DMS 273 (cell line): ENCODE results near the gene ANKRD39.
A peak's percentile ranks its signal among the peaks of the same experiment; 100 is the strongest.
"Not testable (repeated sequence)": the region's sequence is repeated elsewhere in the genome, so short reads cannot be mapped to it uniquely, and the experiment has no call there.

Source experiments
- DNase-seq: peaks from one replicate; lab custom pipeline; 2025; ENCODE audit not compliant: unreplicated experiment; lab: John Stamatoyannopoulos, UW

ANKRD39 gene

DNA sequence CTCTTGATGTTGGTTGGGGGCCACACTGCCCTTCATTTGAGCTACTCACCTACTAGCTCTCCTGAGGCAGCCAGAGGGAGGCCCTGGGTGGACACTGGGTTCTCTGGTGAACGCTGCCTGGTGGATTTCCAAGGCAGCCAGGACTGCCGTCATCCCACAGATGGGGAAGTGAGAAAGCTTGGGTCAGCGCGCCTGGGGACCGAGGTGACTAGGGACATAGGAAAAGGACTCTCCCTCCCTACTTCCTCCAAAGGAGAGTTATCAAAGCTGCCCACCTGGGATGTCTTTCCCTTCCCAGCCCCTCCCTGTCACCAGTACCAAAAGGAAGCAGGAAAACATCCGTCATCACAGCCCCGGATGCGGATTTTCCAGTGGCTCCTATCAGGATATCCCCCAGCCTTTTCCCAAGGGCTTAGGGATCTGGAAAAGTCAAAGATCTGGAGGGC, 15.9 kb upstream of the ANKRD39 start:
- DNase-seq: no peak

DNA sequence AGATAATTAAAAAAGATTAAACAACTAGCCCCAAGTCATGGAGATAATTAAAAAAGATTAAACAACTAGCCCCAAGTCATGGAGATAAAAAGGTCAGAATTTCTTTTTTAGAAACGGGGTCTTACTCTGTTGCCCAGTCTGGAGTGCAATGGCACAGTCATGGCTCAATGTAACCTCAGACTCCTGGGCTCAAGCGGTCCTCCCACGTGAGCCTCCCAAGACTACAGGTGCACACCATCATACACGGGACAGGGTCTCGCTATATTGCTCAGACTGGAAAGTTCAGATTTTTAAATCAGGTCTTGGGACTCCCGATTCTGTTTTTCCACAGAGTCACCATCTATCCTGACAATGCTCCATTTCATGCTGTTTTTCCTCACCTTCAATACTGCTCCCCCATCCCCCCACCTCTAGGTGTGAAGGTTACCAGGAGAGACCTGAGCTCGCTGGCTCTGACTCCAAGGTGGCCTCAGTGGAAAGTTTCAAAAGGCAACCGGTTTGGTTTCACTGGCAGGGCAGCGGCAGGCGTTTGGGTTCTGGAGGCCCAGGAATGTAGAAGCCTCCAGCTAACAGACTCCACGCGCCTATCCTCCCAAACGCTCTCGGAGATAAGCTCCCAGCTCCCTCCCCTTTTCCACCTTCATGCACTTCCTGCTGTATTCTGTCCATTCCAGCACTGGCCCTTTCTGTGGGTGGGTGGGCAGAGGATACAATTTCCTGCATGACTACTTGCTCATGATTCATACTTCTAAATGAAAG, 15.0 kb upstream of the ANKRD39 start:
- no peak for DNase-seq

DNA sequence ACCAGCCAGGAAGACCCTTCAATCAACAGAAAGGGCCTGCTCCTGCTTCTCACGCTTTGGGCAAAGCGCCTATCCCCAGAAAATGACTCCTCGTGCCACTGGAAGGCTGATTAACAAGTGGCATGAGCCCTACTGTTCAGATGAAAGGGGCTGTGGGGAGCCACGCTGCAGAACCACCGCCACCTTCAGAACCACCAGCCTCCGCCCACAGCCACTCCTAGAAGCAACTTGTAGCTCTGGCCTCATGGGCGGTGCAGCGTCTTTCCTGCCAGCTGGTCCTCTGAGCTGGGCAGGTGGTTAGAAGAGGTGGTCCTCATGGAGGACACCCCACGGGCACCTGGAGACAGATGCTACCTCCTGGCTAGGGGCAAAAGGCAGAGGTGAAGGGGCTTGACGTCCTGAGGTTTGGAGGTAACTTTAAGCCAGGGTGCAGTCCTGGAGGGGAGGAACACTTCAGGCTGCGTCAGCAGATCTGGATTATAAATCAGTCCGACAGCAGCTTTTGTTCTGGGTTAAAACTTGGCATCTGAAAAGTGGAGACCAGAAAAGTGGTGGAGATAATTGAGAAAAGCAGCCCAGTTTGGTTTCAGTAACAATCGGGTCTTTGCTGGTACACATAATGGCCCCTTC, 12.9 kb upstream of the ANKRD39 start:
- DNase-seq: peak; percentile 45

DNA sequence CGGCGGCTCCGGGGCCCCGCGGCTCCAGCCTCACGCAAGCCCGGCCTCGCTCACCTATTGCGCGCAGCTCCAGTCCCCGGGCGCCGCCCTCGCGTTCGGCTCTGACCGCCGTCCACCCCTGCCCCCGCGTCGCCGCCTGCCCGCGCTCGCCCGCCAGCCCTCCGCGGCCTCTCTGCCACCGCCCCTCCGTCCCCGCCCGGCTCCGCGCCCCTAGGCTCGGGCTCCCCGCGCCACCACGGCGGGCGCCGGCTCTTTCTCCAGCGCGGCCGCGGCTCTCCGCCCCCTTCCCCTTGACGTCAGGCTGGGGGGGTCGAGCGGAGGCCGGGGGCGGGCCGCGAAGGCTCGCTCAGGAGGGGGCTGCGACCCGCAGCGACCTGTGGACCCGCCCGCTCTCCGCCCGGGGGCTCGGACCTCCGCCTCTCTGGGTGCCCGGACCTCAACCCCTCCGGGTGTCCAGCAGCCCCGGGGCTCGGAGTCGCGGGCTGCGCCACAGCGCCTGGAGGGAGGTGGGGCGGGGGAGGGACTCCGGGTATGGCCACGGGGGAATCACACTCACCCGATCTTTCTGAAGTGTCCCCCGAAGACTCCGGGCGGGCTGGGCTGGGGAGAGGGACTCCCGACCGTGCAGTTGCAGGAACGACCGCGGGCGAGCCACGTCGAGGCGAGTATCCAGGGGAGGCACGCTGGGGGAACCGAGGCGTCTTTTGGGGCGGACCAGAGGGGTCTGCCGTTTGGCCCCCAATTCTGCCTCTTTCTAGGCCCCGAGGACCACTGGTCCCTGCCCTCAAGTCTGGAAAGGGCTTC, 12.2 kb upstream of the ANKRD39 start, which contains the start of gene SEMA4C:
TSS of gene SEMA4C (minus strand) at position 259 of the 804 bp plus-strand sequence. CDS start 2,194 bp downstream, outside the sequence.
- peak; percentile 63 for DNase-seq

DNA sequence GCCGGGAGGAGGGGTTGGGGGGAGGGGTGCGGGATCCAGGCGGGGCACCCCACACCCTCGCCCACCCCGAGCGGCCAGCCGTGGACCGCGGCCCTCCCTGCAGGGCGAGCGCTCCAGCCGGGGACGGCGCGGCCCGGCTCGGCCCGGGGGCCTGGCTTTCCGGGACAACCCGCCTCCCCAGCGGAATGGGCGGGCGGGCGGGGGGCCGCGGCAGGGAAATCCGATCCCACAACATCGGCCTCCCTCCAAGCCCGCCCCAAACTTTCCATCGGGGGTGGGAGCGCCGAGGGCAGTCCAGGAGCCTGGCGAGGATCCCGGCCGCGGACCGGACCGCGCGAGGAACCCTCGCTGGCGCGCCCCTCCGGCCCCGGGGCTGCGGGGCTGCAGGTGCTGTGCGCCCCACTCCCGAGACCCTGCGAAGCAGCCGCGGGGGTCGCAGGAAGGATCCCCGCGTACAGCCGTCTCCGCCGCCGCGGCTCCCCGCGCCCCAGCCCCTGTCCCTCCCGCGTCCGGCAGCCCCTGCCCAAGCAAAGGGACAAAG, 11.5 kb upstream of the ANKRD39 start:
- peak; percentile 84 for DNase-seq

DNA sequence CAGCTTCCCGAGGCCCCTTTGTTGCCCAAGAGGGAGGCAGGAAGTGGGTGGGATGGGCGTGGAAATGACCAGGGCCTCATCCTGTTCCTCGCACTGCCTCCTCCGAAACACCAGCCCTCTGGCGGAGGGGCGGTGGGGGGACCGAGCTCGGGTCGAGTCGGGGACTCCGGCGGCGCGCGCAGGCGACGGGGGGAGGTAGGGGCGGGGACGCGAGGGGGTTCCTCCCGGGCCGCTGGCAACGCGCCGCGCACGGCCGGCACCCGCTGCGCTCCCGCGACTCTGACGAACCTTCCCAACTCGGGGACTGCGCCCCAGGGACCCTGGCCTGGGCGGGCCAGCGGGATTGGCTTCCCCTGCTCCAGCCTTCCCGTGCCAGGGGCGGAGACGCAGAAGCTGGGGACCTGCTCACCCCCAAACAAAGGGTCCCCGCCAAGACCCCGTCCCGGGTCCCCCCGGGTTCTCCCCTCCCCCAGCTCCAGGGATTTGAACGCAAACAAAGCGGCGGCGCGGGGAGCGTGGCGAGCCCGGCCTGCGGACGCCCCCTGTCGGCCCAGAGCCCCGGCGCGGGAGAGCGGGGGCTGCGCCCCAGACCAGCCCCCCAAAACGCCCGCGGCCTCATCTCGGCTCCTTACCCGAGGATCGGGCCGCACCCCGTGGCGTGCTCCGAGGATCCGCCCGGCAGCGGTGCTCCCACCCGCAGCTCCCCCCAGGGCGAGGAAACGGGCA, 10.9 kb upstream of the ANKRD39 start:
- peak; percentile 90 for DNase-seq

DNA sequence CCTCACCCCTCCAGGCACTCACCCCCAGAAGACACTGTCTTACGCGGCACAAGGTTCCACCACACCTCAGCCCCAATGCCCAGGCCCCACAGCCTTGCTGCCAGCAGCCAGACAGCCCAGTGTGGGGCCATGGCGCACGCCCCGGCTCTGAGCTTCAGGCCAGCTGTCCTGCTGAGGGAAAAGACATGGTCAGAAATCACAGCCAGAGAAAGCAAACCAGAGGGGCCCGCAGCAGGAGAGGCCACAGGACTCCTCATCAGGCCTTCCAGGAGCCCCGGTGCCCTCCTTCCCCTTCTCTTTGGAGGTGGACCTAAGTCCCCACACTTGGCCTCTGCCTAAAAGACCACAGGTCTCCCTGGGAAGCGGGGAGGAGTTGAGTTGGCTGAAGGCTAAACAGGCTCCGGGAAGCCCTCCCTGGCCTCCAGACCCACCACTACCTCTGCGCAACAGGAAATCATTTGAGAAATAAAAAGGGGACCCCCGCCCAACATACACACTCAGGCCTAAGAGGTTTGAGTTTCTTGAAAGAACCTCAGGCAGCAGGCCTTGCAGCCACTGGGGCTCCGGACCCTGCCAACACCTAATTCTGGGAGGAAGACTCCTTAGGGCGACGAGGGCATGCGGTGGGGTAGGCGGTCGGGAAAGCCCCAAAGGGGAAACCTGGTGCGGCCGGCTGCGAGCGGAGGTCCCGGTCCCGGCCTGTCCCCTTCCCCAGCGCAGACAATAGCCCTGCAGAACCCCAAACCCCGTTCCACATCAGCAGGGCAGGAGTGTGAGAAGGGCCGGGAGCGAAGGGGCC, 10.1 kb upstream of the ANKRD39 start:
- peak; percentile 41 for DNase-seq

DNA sequence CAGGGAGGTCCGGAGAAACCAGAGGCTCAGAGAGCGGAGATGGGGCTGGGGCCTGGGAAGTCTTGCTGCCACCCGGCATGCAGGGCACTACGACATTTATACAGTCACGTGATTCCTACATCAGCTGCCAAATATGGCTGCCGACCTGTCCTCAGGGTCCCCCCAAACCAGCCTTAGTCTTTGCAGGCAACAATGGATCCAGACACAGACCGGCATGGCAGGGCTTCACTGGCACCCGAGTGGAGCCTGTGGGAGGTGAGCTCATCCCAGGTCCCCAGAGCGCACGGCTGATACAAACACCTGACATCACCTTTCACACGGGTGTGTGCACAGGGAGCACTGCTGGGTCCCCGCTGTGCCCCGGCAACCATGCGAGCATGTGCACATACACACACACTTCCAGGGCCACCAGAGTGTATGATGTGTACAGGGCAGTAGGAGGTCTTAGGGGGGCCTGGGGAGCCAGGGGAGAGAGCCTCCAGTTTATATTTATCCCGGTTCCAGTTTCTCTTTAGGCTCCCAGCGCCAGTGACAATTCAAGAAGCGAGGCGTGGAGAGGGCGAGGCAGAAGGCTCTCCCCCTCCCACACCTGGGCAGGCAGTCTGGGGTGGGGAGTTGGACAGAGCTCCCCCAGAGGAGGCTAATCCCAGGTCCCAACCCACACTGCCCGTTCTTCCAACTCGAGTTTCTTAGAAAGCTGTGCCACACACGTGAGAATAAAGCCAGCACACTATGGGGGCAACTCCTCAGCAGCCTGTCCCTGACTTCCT, 9.4 kb upstream of the ANKRD39 start:
- no peak for DNase-seq

DNA sequence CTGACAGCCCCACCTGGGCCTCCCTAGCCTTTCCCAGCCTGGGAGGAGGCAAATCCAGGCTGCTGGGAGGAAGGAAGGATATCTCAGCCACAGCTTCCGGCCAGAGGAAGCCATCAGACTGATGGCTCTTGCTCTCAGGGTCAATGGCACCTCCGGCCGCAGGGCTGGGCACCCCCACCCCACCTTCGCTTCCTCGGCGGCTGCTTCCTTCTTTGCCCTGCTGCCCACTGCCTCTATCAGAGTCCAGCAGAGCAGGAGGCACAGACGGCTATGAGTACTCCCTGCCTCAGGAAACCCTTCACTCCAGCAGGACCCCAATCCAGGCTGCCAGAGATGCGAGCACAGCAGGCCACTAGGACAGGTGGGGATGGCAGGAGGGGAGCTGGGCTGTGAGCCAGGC, 8.8 kb upstream of the ANKRD39 start:
- DNase-seq: no peak

DNA sequence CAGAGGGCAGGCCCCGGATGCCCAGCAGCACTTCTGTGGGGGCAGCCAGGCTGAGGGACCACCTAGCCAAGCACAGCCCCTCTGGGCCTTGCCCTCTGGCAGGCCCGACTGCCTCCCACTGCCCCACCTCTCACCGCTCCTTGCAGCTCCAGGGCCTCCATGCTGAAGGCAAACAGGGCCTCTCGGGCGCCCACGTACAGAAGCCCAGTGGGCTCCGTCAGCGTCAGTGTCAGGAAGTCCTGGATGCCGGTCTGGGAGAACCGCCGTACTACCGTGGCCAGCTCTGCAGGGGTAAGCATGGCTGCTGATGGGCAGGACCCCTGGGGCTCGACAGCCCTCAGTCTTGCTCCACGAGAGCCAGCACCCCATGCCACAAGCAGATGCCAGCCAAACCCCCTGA, 8.3 kb upstream of the ANKRD39 start:
- DNase-seq: no peak

DNA sequence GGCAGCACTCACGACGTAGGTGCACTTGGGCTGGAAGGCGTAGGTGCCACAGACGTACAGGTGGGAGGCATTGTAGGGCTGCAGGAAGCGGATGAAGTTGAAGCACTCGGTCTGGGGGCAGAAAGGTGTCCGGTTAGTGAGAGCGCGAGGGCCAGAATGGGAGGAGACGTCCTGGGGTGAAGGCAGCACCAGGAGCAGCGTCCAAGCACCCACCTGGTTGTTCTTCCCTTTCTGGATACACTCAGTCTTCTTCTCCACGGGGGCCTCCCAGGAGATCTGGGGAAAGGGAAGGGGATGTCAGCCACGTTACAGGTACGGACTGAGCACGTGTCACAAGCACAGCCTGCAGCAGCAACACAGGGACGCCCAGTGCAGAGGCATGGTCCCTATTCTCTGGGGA, 7.8 kb upstream of the ANKRD39 start:
- DNase-seq: no peak

DNA sequence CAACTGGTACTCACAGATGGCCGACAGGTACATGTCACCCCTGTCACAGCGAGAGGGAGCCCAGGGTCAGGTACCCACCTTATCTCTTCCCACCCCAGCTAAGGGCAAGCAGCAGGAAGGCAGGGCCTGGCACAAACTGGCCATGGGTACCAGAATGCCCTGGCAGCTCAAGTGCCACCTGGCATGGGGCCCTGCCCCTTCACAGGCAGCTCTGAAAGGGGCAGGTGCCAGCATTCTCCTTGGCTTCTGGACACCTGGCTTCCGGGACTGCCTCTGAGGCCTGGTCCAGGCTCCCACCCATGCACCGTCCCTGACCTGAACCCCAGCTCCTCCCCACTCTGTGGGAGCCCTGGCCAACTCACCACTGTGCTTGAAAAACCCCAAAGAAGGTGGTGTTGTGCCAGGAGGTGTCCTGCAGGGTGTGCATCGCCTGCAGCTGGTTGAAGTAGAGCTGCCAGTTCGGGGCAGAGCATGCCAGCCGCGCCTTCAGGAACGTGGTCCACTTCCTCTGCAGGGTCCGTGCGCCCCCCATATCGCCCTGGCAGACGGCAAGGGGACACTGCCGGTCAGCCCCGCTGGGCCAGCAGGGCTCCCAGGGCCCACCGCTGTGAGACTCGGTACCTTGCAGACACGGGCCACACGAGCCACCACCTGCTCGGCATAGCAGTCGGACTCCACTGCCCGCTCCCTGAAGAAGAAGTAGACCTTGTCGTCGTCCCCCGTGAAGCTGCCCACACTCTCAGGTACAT, 6.7 kb upstream of the ANKRD39 start:
- DNase-seq: no peak

DNA sequence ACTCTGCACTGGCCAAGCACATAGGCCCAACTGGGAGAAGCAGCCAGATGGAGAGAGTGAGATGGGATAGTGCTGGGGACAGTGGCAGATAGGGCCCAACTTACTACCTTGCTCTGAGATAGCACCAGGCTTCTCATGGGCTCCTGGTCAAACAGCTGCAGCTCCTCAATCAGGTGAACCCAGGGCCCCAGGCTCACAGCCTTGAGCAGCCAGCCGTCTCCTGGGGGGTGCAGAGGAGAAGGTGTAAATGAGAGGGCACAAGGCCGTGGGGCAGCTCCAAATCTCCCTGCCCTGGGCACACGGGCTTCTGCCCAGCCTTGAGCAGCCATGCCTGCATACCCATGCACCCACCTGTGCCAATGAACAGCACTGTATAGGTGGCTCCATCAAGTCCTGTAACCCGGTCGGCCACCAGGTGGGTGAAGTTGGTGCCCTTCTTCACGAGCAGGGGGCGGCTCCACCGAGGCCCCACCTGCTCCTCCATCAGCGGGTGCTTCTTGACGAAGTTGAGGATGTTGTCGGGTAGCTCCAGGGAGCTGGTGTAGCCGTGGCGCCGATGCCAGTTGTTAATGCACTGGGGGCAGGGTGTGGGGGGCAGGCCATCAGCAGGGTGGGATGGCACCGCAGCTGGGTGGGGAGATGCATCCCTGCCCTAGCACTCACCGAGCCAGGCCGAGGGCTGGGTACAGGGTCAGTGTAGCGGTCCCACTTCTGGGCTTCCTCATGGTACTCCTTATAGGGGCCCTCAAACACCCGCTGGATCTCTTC, 5.9 kb upstream of the ANKRD39 start:
- DNase-seq: no peak

DNA sequence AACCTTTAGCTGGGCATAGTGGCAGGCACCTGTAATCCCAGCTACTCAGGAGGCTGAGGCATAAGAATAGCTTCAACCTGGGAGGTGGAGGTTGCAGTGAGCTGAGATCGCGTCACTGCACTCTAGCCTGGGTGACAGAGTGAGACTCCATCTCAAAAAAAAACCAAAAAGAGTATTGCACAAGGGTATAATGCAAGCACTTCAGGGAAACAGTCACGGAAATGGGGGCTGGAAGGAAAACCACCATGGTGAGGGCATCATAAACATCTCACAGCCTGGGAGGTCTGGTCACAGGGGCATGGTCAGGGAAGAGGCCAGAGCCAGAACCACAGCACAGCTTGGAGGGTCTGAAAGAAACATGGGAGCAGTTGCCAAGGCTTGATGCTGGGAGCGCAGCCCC, 5.2 kb upstream of the ANKRD39 start:
- not testable (repeated sequence) for DNase-seq

DNA sequence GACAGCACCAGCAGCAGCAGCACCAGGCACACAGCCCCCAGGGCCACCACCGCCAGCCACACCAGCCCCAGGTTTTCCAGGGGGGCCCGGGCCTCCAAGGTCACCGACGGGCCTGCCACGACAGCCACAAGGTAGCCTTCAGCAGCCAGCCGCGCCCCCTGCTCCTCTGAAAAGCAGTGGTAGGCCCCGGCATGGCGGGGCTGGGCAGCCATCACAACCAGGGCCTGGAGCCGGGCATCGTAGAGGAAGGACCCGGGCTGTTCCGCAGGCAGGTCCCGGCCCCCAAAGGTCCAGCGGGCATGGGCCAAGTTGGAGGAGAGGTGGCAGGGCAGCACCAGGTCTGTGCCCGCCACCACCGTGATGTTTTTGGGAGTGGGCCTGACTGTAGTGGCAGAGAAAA, 3.3 kb upstream of the ANKRD39 start:
- DNase-seq: no peak

DNA sequence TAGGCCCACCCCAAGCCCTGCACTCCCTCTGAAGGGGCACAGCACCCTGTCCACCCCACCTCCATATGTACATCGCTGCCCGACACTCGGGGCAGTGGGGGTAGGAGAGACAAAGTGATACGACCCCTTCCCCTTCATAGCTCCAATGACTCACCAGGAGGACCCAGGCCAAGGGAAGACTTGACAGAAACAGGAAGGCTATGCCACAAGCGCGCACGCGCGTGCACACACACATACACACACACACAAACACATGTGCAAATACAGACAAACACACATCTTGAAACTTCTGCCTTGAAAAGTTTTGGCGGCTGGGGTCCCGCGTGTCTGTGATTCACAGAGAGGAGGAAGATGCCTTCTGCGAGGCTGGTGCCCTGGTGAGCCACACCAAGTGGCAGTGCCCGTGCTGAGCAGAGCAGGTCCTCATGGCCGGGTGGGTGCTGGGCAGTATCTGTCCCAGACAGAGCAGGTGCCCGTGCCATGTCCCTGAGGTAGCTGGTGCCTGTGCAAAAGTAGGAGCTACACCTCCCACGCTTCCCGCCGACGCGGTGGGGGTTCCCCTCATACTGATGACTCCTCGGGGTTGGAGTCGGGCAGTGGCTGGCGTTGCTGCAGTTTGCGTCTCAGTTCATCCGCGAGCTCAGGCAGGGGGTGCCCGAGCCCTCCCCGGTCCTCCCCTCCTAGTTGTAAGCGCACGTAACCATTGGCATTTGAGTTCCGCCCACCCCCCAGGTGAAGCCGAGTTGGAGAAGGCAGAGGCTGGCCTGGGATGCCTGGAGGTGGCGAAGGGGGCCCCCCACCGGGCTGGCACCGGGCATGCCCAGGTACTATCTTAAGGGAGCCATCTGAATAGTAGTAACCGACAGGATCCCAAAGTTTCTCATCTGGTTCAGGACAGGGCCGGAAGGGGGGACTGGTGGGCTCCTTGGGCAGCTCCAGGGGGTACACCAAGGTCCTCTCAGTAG, 2.5 kb upstream of the ANKRD39 start:
- no peak for DNase-seq

DNA sequence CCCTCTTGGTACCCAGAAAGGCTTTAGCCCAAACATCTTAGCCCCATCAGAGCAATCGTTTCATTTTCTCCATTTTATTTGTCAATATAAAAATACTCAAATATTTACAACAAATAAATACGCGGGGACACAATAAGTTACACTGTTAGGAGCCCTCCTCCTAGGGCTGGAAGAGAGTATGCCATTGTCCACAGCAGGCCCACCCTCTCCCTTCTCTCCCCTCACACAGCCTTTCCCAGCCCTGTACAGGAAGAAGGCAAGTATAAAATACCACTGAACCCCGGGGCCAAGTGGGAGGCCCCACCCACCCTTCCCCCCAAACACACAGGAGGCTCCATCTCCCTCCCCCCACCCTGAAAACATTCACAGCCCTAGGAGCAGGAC, 1.9 kb upstream of the ANKRD39 start:
- DNase-seq: no peak
